Measurements from ENCODE around the gene MACROD1.
"Not testable (repeated sequence)": the region's sequence is repeated elsewhere in the genome, so short reads cannot be mapped to it uniquely, and the experiment has no call there.

The MACROD1 gene

GRCh38 chr11:64048042-64048854 lies 117.7 kb downstream of the MACROD1 start:
- no peak overlapping the region for H3K27ac ChIP-seq (ENCODE audit: poor library complexity, severe bottlenecking)
- TF ChIP-seq CTCF (IDR thresholded peaks at IDR 0.05; ENCODE audit: poor library complexity, severe bottlenecking): no peak
- no peak for ATAC-seq (ENCODE audit: low read depth)
- no peaks in the 10 kb centered on the region for H3K9me3 ChIP-seq (ENCODE audit: severe bottlenecking)
- no peak overlapping the region for H3K4me3 ChIP-seq (ENCODE audit: severe bottlenecking)
- no peaks in the 10 kb centered on the region for H3K36me3 ChIP-seq (ENCODE audit: low read depth)
- H3K4me1 ChIP-seq (ENCODE audit: insufficient read depth, poor library complexity, severe bottlenecking): no peaks in the 10 kb centered on the region
- no peaks in the 10 kb centered on the region for H3K27me3 ChIP-seq (ENCODE audit: insufficient read depth, poor library complexity, severe bottlenecking)
- no peak for DNase-seq (ENCODE audit: low spot score)

GRCh38 chr11:64047373-64047772 lies 118.5 kb downstream of the MACROD1 start:
- H3K9me3 ChIP-seq (ENCODE audit: severe bottlenecking); H3K27ac ChIP-seq (ENCODE audit: poor library complexity, severe bottlenecking); ATAC-seq (ENCODE audit: low read depth); H3K4me3 ChIP-seq (ENCODE audit: severe bottlenecking); DNase-seq (ENCODE audit: low spot score); H3K4me1 ChIP-seq (ENCODE audit: insufficient read depth, poor library complexity, severe bottlenecking); H3K27me3 ChIP-seq (ENCODE audit: insufficient read depth, poor library complexity, severe bottlenecking); H3K36me3 ChIP-seq (ENCODE audit: low read depth): not testable (repeated sequence)

- H3K27me3 ChIP-seq (ENCODE audit: insufficient read depth, poor library complexity, severe bottlenecking): no peaks in the 10 kb centered on the region
- H3K36me3 ChIP-seq (ENCODE audit: low read depth): no peaks in the 10 kb centered on the region
- H3K4me3 ChIP-seq (ENCODE audit: severe bottlenecking): no peak overlapping the region
- no peaks in the 10 kb centered on the region for H3K9me3 ChIP-seq (ENCODE audit: severe bottlenecking)
- no peak overlapping the region for H3K27ac ChIP-seq (ENCODE audit: poor library complexity, severe bottlenecking)
- TF ChIP-seq CTCF (IDR thresholded peaks at IDR 0.05; ENCODE audit: poor library complexity, severe bottlenecking): no peak
- H3K4me1 ChIP-seq (ENCODE audit: insufficient read depth, poor library complexity, severe bottlenecking): no peaks in the 10 kb centered on the region
- no peak for DNase-seq (ENCODE audit: low spot score)
- no peak for ATAC-seq (ENCODE audit: low read depth)
Measured at GRCh38 chr11:64045700-64046099, 120.2 kb downstream of the MACROD1 start.

- no peak for TF ChIP-seq CTCF (IDR thresholded peaks at IDR 0.05; ENCODE audit: poor library complexity, severe bottlenecking)
- no peak overlapping the region for H3K27ac ChIP-seq (ENCODE audit: poor library complexity, severe bottlenecking)
- ATAC-seq (ENCODE audit: low read depth) (0 out of 3 replicates have a peak, but pooled peaks have one; percentile 17), DNase-seq (ENCODE audit: low spot score) (no peak)
- no peaks in the 10 kb centered on the region for H3K4me1 ChIP-seq (ENCODE audit: insufficient read depth, poor library complexity, severe bottlenecking)
- no peaks in the 10 kb centered on the region for H3K36me3 ChIP-seq (ENCODE audit: low read depth)
- no peaks in the 10 kb centered on the region for H3K27me3 ChIP-seq (ENCODE audit: insufficient read depth, poor library complexity, severe bottlenecking)
- H3K9me3 ChIP-seq (ENCODE audit: severe bottlenecking): no peaks in the 10 kb centered on the region
- no peak overlapping the region for H3K4me3 ChIP-seq (ENCODE audit: severe bottlenecking)
Measured at GRCh38 chr11:64044730-64045393, 121.1 kb downstream of the MACROD1 start.

GRCh38 chr11:64043545-64043944 lies 122.4 kb downstream of the MACROD1 start:
- no peak overlapping the region for H3K4me3 ChIP-seq (ENCODE audit: severe bottlenecking)
- H3K27me3 ChIP-seq (ENCODE audit: insufficient read depth, poor library complexity, severe bottlenecking): no peaks in the 10 kb centered on the region

More at GRCh38 chr11:64043545-64043944, 122.4 kb downstream of the MACROD1 start:
- Histone ChIP-seq H3K4me1 (ENCODE audit: insufficient read depth, poor library complexity, severe bottlenecking) (no peaks in the 10 kb centered on the region), H3K27ac (ENCODE audit: poor library complexity, severe bottlenecking) (no peak overlapping the region), H3K36me3 (ENCODE audit: low read depth) (no peaks in the 10 kb centered on the region), H3K9me3 (ENCODE audit: severe bottlenecking) (no peaks in the 10 kb centered on the region)
- no peak for TF ChIP-seq CTCF (IDR thresholded peaks at IDR 0.05; ENCODE audit: poor library complexity, severe bottlenecking)
- no peak for ATAC-seq (ENCODE audit: low read depth)
- no peak for DNase-seq (ENCODE audit: low spot score)
